CD4-positive, alpha-beta T cell treated with Interleukin-15 for 4 hours (primary cell): Measurements from ENCODE around the gene LOXL1.
"Not testable (repeated sequence)": the region's sequence is repeated elsewhere in the genome, so short reads cannot be mapped to it uniquely, and the experiment has no call there.

Source experiments
- DNase-seq: peaks from one replicate; pipeline ENCODE4 v3.0.0-alpha.2; 2020; ENCODE audit warnings: low spot score

LOXL1 gene

GRCh38 chr15:73922186-73923151 lies 3.8 kb upstream of the LOXL1 start:
- no peak for DNase-seq

DNA sequence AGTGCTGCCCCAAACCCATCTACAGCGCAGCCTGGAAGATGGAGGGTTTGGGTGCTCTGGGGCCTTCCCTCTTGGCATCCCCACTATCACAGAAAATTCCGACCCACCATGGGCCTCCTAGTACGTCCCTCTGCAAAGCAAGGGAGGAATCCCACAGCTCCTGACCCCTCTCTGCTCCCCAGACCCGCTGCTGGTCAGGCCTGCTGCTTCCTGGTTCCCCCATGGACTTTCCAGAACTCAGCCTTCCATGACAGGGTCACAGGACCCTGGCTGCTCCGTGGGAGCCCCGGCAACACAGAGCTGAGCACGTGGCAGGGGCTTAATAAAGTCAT lies 3.1 kb upstream of the LOXL1 start:
- DNase-seq: no peak

DNA sequence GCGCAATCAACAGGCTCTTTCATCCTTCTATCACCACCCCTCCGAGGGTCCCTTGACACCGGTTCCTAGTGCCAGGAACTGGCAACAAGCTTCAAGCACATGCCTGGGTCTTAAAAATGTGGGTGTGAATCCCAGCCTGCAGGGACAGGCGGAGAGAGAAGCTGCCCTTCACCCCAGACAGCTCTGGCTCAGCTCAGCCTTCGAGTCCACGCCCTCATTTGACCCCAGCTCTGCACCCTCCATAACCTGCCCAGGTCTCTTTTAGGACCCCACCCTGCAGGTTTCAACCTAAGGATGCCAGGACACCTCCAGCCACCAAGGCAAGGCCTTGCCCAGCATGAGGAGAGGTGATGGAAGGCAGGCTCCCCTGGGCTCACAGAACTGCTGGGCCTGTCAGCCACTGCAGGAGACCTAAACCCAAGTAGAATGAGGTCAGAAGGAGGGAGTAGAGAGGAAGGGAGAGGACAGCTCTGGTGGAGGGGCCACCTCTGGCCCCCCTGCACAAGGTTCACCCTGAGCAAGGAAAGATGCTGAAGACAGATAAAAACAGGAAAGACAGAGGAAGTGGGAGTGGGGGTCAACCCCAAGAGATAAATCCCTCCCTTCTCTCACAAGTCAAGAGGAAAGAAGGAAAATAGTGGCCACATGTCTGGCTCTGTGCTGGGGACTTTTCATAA lies 2.6 kb upstream of the LOXL1 start:
- no peak for DNase-seq

DNA sequence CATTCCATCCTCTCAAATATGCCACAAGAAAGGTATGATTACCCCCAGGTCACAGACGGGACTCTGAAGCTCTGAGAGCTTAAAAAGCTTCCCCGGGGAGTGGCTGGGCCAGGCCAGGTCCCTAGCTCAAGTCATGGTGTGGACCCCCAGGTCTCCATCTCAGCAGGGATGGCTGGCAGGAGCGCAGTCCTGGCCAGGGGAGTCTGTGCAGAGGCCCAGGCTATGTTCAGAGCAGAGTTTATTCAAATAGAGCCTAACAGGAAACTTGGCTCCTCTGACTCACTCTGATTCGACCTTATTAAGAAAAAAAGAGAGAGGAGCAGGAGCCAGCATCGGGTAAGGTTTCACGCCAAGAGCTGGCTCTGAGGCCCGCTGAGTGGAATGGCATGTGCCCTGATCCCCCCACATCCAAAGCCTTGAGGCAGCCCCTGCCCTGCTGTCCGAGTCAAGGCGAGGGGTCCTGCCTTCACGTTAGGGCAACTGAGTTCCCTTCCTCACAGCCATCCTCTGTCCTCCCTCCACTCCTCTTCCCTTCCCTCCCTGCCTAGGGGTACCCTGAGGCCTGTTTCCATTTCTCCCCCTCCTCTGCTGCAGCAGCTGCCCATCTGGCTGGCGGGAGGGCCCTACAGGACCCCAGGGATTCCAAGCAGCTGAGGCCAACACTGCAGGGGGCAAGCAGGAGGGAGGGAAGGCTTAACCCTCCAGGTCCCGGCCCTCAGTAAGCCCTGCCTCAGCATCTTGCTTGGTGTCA lies 1.9 kb upstream of the LOXL1 start:
- peak; percentile 43 for DNase-seq

- DNase-seq: no peak
Observed at GRCh38 chr15:73925848-73926218, 429 bp upstream of the LOXL1 start.

GRCh38 chr15:73927003-73927475 lies 777 bp downstream of the LOXL1 start:
- DNase-seq: peak; percentile 20

GRCh38 chr15:73927476-73928240 lies 1.4 kb downstream of the LOXL1 start:
- peak; percentile 70 for DNase-seq

GRCh38 chr15:73928241-73928579 lies 1.9 kb downstream of the LOXL1 start:
- DNase-seq: no peak

DNA sequence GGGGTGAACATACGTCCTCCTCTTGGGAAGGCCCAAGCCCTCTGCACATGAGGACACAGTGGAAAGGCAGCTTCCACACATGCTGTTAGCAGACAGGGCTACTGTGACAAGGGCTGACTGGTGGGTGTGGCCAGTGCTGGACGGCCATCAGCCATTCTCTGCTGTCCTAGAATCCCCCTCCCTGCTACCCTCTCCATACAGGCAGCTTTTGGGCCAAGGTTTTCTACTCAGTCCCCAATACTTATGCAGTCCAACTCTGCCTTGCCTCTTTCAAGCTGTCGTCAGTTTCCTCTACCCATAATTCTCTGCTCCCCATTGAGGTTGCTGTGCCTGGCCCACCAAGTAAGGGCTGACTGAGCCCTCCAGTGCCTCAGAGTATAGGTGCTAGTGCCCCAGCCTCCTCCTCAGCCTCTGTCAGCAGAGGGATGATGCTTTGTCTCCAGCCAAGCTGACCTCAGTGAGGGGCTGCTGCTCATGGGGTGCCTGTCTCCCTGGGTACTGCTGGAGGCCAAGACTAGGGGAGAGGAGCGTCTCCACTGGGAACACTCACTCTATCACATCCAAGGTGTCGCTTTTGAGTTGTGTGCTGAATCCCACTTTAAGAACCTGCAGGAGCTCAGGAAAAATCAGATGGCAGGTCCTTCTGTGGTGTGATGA lies 2.8 kb downstream of the LOXL1 start:
- DNase-seq: no peak

GRCh38 chr15:73930371-73930770 lies 4.1 kb downstream of the LOXL1 start:
- DNase-seq: no peak

DNA sequence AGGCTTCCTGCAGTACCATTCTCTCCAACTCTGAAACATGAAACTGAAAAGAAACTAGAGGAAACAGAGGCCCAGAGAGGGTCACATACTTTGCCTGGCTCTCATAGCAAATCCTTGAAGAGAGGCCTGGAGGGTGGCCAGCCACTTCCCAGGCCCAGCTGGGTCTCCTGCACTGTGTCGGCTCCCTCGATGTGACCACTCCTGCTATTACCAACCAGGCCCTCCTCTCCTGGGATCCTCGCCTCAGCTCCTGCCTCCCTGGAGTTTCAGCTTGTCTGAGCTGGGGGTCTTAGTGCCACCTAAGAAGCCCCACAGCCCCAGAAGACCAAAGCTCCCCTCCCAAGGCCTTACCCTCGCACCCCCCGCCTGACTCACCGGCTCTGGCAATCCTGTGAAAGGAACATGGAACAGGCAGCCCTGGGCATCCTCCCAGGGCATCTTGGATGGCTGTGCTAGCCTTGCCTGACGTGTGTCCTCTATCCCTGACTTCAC lies 4.6 kb downstream of the LOXL1 start:
- no peak for DNase-seq

- DNase-seq: no peak
Observed at GRCh38 chr15:73931441-73931840, 5.2 kb downstream of the LOXL1 start.

DNA sequence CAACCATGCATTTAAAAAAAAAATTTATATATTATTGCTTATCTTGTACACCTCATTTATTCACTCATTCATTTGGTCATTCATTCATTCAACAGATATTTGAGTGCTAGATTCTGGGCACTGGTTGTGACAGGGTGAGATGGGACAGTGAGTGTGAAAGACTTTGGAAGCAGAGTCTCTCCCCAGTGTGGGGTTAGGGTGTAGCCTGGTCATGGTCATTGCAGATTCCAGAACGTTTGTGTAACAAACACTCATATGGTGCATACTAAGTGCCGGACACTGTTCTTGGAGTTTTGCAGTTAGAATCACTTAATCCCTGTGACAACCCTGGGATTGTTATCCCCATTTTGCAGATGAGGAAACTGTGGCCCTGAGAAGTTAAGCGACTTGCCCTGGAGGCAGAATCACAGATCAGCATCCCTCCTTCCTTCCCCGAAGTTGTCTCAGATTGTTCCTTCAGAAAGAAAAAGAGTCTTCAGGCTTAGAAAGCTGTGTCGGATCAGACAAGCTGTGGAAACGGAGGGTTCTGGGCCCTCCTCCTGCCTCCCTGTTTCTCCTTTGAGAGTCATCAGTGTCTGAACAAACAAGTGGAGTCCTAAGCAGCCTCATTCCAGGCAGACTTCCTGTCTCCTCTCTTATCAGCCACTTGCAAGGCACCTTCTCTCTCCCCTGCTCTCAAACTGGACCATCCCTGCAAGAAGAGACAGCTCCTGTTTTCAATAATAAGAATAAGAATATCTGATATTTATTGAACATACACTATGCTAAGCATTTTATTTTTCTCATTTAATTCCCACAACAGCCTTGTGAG lies 6.3 kb downstream of the LOXL1 start:
- no peak for DNase-seq

DNA sequence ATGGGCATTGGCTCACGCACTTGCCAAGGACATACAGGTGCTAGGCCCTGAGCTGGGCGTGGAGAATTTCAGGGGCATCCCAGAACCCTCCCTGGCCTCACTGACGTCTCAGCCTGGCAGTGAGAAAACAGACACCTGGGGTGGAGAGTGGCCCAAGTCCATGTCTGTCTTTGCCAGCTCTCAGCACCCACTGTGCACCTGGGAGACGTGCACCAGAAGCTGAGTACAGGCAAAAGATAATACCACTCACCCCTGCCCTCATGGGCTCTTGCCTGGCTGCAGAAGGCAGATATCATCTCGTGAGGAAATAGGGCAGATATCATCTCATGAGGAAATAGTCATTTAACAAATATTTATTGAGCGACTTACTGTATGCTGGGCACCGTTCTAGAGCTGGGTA lies 8.0 kb downstream of the LOXL1 start:
- no peak for DNase-seq

DNA sequence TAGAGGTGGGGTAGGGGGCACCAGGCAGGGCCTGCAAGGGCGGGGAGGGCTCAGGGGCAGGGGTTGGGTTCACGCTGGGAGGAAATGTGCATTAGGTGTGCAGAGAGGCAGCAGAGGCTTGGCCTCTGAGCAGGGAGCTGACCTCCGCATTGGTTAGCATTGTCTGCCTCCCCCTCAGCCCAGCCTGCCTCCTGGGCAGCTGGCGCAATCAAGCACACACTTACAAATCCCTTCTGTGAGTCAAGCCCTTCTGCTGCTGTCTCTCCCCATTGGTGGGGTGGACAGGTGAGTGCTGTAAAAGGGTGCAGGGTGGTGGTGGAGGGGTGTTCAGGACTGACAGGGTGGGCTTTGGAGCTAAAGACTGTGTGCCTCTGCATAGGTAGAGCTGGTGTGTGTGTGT lies 9.3 kb downstream of the LOXL1 start:
- no peak for DNase-seq

GRCh38 chr15:73936181-73936580 lies 9.9 kb downstream of the LOXL1 start:
- no peak for DNase-seq

DNA sequence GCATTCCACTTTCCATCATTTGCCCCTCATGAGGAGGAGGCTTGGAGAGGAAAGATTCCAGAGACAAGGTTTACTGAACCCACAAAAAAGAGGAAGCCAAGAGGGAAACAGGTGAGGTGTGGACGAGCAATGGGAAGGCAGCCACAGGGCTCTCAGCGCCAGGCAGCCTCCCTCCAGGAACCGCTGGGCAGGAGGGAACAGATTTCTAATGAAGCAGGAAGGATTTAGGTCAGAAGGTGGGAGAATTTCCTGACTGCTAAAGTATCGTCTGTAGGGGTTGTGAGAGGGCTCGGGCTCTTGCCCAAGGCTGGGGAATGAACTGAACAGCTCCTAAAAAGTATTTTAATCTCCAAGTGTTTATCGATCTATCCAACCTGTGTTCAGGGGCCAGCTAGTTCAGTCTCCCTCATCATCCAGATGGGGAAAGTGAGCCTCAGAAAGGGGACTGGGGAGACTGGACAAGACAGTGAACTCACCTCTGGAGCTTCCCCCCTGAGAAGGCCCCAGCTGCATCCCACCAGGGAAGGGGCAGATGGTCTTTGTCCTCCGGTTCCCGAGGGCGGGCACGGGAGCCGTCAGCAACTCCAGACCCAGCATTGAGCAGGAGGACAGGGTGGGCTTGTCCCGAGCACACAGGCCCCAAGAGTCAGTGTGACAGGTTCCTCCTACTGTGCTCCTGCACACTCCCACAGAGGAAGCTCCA lies 10.5 kb downstream of the LOXL1 start:
- no peak for DNase-seq

GRCh38 chr15:73937296-73937695 lies 11.0 kb downstream of the LOXL1 start:
- no peak for DNase-seq

DNA sequence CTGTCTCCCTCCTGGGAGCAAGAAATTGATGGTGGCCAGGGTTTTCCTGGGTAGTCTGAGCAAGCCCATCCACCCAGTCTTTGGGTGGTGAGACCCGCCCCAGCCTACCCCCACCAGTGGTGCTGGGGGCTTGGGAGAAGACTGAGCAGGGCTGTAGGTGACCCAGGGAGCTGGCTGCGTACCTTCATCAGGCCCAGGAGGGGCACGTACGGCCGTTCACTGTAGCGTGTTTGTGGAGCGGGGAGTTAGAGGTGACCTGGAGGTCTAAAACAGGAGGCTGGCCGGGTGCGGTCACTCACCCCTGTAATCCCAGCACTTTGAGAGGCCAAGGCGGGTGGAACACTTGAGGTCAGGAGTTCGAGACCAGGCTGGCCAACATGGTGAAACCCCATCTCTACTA lies 11.5 kb downstream of the LOXL1 start:
- no peak for DNase-seq

- not testable (repeated sequence) for DNase-seq
Observed at GRCh38 chr15:73938516-73938915, 12.3 kb downstream of the LOXL1 start.
